Right lobe of liver (tissue), 6 donors: ENCODE data around the gene FAM124A. TPM values are rescaled to one million over a fixed set of nuclear protein-coding genes. Genes with fewer than 3 reads are reported as not detected.

Experiments
- ATAC-seq, 4 donors: fragments of 200-7000 bp; cut with Tn5 transposase; one replicate each; pipeline ENCODE4 v1.9.1; 2020; ENCODE audit warnings: mild to moderate bottlenecking in 4 of 4, moderate library complexity in 4 of 4
- DNase-seq, 3 donors: peaks; one replicate each; pipeline ENCODE4 v3.0.0-alpha.2; 2020
- H3K27ac ChIP-seq, 3 donors: fragments of 200-600 bp; one replicate each; pipeline ENCODE4 v1.8.0; 2022
- H3K27me3 ChIP-seq, 2 donors: fragments of 200-600 bp; one replicate each; pipeline ENCODE4 v1.8.0; 2022
- H3K36me3 ChIP-seq, 4 donors: fragments of 200-600 bp; sonication (generic) in 1 of 4; one replicate each; pipeline versions ENCODE4 v1.5.1 to v1.8.0; 2017 to 2022; ENCODE audit warnings: control low read depth in 1 of 4
- H3K4me1 ChIP-seq, 4 donors: fragments of 200-600 bp; sonication (generic) in 1 of 4; one replicate each; pipeline versions ENCODE4 v1.5.1 to v1.8.0; 2017 to 2022; ENCODE audit warnings: control low read depth in 1 of 4
- H3K4me3 ChIP-seq, 3 donors: fragments of 200-600 bp; one replicate each; pipeline ENCODE4 v1.8.0; 2022
- H3K9me3 ChIP-seq, 4 donors: fragments of 200-600 bp; sonication (generic) in 1 of 4; one replicate each; pipeline versions ENCODE4 v1.5.1 to v1.8.0; 2017 to 2022; ENCODE audit warnings: control low read depth in 1 of 4
- POLR2A ChIP-seq: fragments of 450-650 bp; IDR thresholded peaks from one replicate; pipeline ENCODE4 v1.6.1; 2017; ENCODE audit warnings: antibody characterized with exemption, mild to moderate bottlenecking
- WGBS: methylation state at CpG from one replicate; pipeline ENCODE4 v1.1.6; 2018; ENCODE audit warnings: low coverage, low lambda C conversion rate; ENCODE audit not compliant: insufficient coverage; ENCODE audit errors: missing lambda C conversion rate; 5-methylcytosine and 5-hydroxymethylcytosine counted together
- intact Hi-C, 2 donors: fragments of 100-400 bp; cut with DNase I; formaldehyde crosslinking; loops; one replicate each; pipeline versions ENCODE4 v1.11.2 to v1.14.1; 2022
- long read RNA-seq: library from polyadenylated mRNA; unstranded; transcript quantifications from one replicate; pipeline ENCODE4 v2.0.0, GENCODE V29; 2019
- total RNA-seq, 6 experiments: library from RNA; depleted of rRNA in 2 of 6; stranded (reverse); fragments of >200 nt in 2 of 6; fragmentation: NEBNext Ultra II Directional in 3 of 6; extraction: Animal tissue kit (Norgen Biotek cat#: 25700) in 3 of 6; gene quantifications; one replicate each; pipeline versions ENCODE4 v1.1.0 to v1.2.4, GENCODE V29; 2016 to 2023
- TF ChIP-seq, protein P1 (sequence below), 4 donors: fragments of 200-600 bp in 3 of 4; fragments of 450-650 bp in 1 of 4; IDR thresholded peaks; one replicate each; pipeline versions ENCODE4 v1.5.1 to v1.8.0; 2016 to 2022; ENCODE audit warnings: antibody characterized with exemption in 4 of 4, mild to moderate bottlenecking in 2 of 4
- donor health status: DM: no; HTN: yes; CAD: no.
- donor health status: DM: no; HTN: no; CAD: no.
- donor health status: DM: no; HTN: no; CAD: no.
- donor health status: DM: no; HTN: yes; CAD: no.
- donor health status: DM: no; HTN: yes; CAD: no.

FAM124A gene
- 1 to 10 TPM in 1 of 6 experiments, under 1 TPM in 5; 0.22 to 1.0 (median 0.51) TPM for total RNA-seq
- long read RNA-seq, result 0 reads

DNA sequence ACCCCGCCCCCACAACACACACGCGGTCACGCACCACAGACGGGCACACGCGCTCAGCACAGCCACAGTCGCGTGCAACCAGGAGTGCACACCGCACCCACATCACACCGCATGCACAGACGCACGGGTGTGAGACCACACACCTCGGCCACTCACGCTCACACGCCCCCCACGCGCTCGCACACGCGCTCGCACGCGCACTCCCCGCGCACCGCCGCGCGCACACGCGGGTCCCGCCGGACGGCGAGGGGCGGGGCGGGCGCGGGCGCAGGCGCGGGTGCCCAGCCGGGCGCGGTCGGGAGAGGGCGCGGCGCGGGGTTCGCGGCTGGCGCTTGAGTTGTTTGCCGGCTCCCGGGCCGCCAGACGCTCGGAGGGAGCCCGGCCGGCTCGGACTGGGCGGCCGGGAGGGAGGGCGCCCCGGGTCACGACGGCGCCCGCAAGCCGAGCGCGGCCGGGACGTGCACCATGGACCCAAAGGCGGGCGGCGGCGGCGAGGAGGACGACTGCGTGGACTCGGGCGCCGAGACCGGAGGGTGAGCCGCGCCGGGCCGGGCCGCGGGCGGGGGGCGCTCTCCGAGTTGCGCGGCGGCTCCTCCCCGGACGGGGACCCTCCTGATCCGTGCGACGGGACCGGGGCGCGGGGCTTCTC lies at the start of gene FAM124A:
FAM124A (plus strand) TSS at position 362 of the 649 bp plus-strand sequence; CDS start at position 466, 104 bp downstream.
- TF ChIP-seq, protein P1, sequence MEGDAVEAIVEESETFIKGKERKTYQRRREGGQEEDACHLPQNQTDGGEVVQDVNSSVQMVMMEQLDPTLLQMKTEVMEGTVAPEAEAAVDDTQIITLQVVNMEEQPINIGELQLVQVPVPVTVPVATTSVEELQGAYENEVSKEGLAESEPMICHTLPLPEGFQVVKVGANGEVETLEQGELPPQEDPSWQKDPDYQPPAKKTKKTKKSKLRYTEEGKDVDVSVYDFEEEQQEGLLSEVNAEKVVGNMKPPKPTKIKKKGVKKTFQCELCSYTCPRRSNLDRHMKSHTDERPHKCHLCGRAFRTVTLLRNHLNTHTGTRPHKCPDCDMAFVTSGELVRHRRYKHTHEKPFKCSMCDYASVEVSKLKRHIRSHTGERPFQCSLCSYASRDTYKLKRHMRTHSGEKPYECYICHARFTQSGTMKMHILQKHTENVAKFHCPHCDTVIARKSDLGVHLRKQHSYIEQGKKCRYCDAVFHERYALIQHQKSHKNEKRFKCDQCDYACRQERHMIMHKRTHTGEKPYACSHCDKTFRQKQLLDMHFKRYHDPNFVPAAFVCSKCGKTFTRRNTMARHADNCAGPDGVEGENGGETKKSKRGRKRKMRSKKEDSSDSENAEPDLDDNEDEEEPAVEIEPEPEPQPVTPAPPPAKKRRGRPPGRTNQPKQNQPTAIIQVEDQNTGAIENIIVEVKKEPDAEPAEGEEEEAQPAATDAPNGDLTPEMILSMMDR (IDR thresholded peaks at IDR 0.05), result peak in 2 of 4 donors; percentile 45 to 67
- TF ChIP-seq POLR2A, result no peak
- Histone ChIP-seq H3K27ac (no peak within 1 kb of the TSS), H3K4me1 (peaks cover 0 to 6% (median 0%) of the 10 kb centered on the region in 4 donors), H3K4me3 (peak within 1 kb of the TSS; percentile 60 to 69 (median 61)), H3K27me3 (no peaks in the 10 kb centered on the region), H3K9me3 (no peaks in the 10 kb centered on the region), H3K36me3 (no peaks in the 10 kb centered on the region)
- ATAC-seq (peak; percentile 89 to 95 (median 92)), DNase-seq (peak; percentile 41 to 60 (median 52))
- intact Hi-C loops, result no loop called here
- 0% methylated on average over 12 of the region's 106 CpGs for WGBS

GRCh38 chr13:51175021-51175420 lies 47.2 kb upstream of the FAM124A start:
- ATAC-seq (no peak), DNase-seq (no peak)
- WGBS, result 86% methylated on average over 7 of the region's 8 CpGs
- Histone ChIP-seq H3K27ac (no peak overlapping the region), H3K4me3 (no peak overlapping the region), H3K27me3 (no peaks in the 10 kb centered on the region), H3K4me1 (no peaks in the 10 kb centered on the region), H3K36me3 (no peaks in the 10 kb centered on the region), H3K9me3 (no peaks in the 10 kb centered on the region)
- TF ChIP-seq, protein P1 (IDR thresholded peaks at IDR 0.05), result no peak
- TF ChIP-seq POLR2A, result no peak
- intact Hi-C loops, result no loop called here

- no peak overlapping the region for H3K27ac ChIP-seq
- H3K9me3 ChIP-seq, result no peaks in the 10 kb centered on the region
- ATAC-seq (no peak), DNase-seq (no peak)
- 42% methylated on average over 1 of the region's 1 CpG for WGBS
- intact Hi-C loops, result no loop called here
- H3K36me3 ChIP-seq, result no peaks in the 10 kb centered on the region
- TF ChIP-seq, protein P1 (IDR thresholded peaks at IDR 0.05), result no peak
- no peak overlapping the region for H3K4me3 ChIP-seq
- H3K4me1 ChIP-seq, result no peaks in the 10 kb centered on the region
- no peaks in the 10 kb centered on the region for H3K27me3 ChIP-seq
Observed at GRCh38 chr13:51175639-51176038, 46.6 kb upstream of the FAM124A start.

- WGBS, result 77% methylated on average over 1 of the region's 1 CpG
- Histone ChIP-seq H3K9me3 (no peaks in the 10 kb centered on the region), H3K4me3 (no peak overlapping the region), H3K27ac (no peak overlapping the region), H3K4me1 (no peaks in the 10 kb centered on the region), H3K36me3 (no peaks in the 10 kb centered on the region), H3K27me3 (no peaks in the 10 kb centered on the region)
- intact Hi-C loops, result no loop called here
- no peak for DNase-seq
- no peak for TF ChIP-seq POLR2A
- TF ChIP-seq, protein P1 (IDR thresholded peaks at IDR 0.05), result no peak
- no peak for ATAC-seq
Observed at GRCh38 chr13:51177188-51177587, 45.0 kb upstream of the FAM124A start.
